Upper lobe of left lung (tissue), 6 donors: ENCODE data around the gene CNTNAP2. TPM values are rescaled to one million over a fixed set of nuclear protein-coding genes. Genes with fewer than 3 reads are reported as not detected.

Source experiments
- ATAC-seq, 2 donors: fragments of 200-7000 bp; cut with Tn5 transposase; one replicate each; pipeline ENCODE4 v1.9.1; 2022; ENCODE audit warnings: mild to moderate bottlenecking in 2 of 2, moderate library complexity in 2 of 2; ENCODE audit not compliant: low FRiP score in 2 of 2
- DNase-seq, 2 donors: peaks; one replicate each; pipeline ENCODE4 v3.0.0-alpha.2; 2019 to 2020
- H3K27ac ChIP-seq, 4 donors: fragments of 200-600 bp; sonication (generic); one replicate each; pipeline ENCODE4 v1.5.1; 2016 to 2019
- H3K27me3 ChIP-seq, 4 donors: fragments of 200-600 bp; sonication (generic); one replicate each; pipeline ENCODE4 v1.5.1; 2017 to 2019
- H3K36me3 ChIP-seq, 4 donors: fragments of 200-600 bp; sonication (generic); one replicate each; pipeline ENCODE4 v1.5.1; 2016 to 2019
- H3K4me1 ChIP-seq, 4 donors: fragments of 200-600 bp; sonication (generic); one replicate each; pipeline ENCODE4 v1.5.1; 2018 to 2019
- H3K4me3 ChIP-seq, 4 donors: fragments of 200-600 bp; sonication (generic); one replicate each; pipeline ENCODE4 v1.5.1; 2017 to 2019; ENCODE audit warnings: mild to moderate bottlenecking in 2 of 4, moderate library complexity in 1 of 4
- H3K9me3 ChIP-seq, 4 donors: fragments of 200-600 bp; sonication (generic); one replicate each; pipeline ENCODE4 v1.5.1; 2018 to 2019
- EP300 ChIP-seq, 4 donors: sonication (generic); formaldehyde crosslinking; IDR thresholded peaks; one replicate each; pipeline ENCODE4 v1.5.1; 2017; ENCODE audit warnings: antibody characterized with exemption in 4 of 4, control low read depth in 2 of 4
- POLR2A ChIP-seq, 4 donors: fragments of 450-650 bp; IDR thresholded peaks; one replicate each; pipeline ENCODE4 v1.5.1; 2016 to 2017; ENCODE audit warnings: antibody characterized with exemption in 4 of 4, mild to moderate bottlenecking in 2 of 4
- POLR2AphosphoS5 ChIP-seq, 2 donors: sonication (generic); formaldehyde crosslinking; IDR thresholded peaks; one replicate each; pipeline ENCODE4 v1.5.1; 2017; ENCODE audit warnings: antibody characterized with exemption in 2 of 2
- WGBS, 2 donors: methylation state at CpG; one replicate each; pipeline ENCODE4 v1.1.5; 2017 to 2018; 5-methylcytosine and 5-hydroxymethylcytosine counted together
- total RNA-seq, 6 donors: library from RNA; depleted of rRNA in 4 of 6; stranded (reverse); fragments of >200 nt in 4 of 6; gene quantifications; one replicate each; pipeline versions ENCODE4 v1.1.0 to v1.2.1, GENCODE V29; 2016 to 2021
- TF ChIP-seq, protein P1 (sequence below), 6 experiments: fragments of 450-650 bp in 4 of 6; fragments of 200-600 bp in 2 of 6; sonication (generic) in 2 of 6; IDR thresholded peaks; one replicate each; pipeline ENCODE4 v1.5.1; 2016 to 2019; ENCODE audit warnings: antibody characterized with exemption in 6 of 6
- donor health status: DM: no; HTN: no; CAD: no; lungs with moderate emphysema.
- donor health status: DM: no; HTN: yes; CAD: no; lungs with severe emphysema.

Gene CNTNAP2
- total RNA-seq, 6 donors from 2014 or later = 0.06 to 1.0 (median 0.37) TPM

DNA sequence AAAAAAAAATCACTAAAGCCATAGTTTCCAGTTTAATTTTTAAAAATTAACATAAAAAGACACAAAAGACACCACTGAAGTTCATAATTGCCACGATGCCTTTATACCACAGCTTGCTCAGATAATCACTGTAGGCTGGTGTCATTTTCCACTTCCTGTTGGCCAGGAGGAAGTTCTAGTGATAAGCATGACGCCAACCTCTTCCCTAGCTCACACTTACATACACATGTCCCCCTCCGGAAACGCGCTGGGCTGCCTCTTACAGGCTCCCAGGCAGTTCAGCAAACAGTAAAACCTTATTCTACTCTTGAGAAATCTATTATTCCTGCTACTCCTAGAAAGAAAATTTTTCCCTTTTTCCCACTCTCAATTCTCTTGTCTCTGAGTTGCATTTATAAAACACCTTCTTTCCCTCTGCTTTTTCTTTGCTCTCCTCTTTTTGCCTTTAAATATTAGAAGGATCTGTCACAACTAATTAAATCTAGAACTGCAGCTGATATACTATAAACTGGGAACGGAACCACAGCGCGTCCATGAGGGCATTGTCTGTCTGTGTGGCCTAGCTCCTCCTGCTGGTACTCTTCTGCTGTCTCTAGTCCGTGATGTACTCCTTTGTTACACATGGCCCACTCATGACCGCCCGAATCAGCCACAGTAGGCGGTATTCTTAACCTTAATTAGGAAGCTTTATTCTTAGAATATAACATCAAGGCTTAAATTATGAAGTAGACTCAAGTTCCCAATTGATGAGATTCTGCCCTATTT lies 664.9 kb downstream of the CNTNAP2 start:
- 78 to 81% methylated on average over 12 of the region's 12 CpGs for WGBS, 2 donors
- Histone ChIP-seq H3K27ac (no peak overlapping the region), H3K4me1 (no peaks in the 10 kb centered on the region), H3K27me3 (no peaks in the 10 kb centered on the region), H3K4me3 (no peak overlapping the region), H3K36me3 (no peaks in the 10 kb centered on the region), H3K9me3 (no peaks in the 10 kb centered on the region)
- ATAC-seq = no peak
- no peak for DNase-seq
- TF ChIP-seq EP300 (IDR thresholded peaks at IDR 0.05) (no peak), POLR2AphosphoS5 (IDR thresholded peaks at IDR 0.05) (no peak), POLR2A (IDR thresholded peaks at IDR 0.05) (no peak)
- TF ChIP-seq, protein P1, sequence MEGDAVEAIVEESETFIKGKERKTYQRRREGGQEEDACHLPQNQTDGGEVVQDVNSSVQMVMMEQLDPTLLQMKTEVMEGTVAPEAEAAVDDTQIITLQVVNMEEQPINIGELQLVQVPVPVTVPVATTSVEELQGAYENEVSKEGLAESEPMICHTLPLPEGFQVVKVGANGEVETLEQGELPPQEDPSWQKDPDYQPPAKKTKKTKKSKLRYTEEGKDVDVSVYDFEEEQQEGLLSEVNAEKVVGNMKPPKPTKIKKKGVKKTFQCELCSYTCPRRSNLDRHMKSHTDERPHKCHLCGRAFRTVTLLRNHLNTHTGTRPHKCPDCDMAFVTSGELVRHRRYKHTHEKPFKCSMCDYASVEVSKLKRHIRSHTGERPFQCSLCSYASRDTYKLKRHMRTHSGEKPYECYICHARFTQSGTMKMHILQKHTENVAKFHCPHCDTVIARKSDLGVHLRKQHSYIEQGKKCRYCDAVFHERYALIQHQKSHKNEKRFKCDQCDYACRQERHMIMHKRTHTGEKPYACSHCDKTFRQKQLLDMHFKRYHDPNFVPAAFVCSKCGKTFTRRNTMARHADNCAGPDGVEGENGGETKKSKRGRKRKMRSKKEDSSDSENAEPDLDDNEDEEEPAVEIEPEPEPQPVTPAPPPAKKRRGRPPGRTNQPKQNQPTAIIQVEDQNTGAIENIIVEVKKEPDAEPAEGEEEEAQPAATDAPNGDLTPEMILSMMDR (IDR thresholded peaks at IDR 0.05) = no peak

DNA sequence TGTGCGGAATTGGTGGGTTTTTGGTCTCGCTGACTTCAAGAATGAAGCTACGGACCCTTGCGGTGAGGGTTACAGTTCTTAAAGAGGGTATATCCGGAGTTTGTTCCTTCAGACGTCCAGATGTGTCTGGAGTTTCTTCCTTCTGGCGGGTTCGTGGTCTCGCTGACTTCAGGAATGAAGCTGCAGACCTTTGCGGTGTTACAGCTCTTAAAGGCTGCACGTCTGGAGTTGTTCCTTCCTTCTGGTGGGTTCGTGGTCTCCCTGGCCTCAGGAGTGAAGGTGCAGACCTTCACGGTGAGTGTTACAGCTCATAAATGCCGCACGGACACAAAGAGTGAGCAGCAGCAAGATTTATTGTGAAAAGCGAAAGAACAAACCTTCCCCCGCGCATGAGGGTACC lies 670.7 kb downstream of the CNTNAP2 start:
- ATAC-seq (no peak), DNase-seq (no peak)
- Histone ChIP-seq H3K4me3 (no peak overlapping the region), H3K27me3 (no peaks in the 10 kb centered on the region), H3K27ac (no peak overlapping the region), H3K36me3 (no peaks in the 10 kb centered on the region), H3K9me3 (no peaks in the 10 kb centered on the region), H3K4me1 (no peaks in the 10 kb centered on the region)
- no peak for TF ChIP-seq POLR2AphosphoS5 (IDR thresholded peaks at IDR 0.05)
- TF ChIP-seq, protein P1 (IDR thresholded peaks at IDR 0.05) = no peak
- no peak for TF ChIP-seq EP300 (IDR thresholded peaks at IDR 0.05)
- no peak for TF ChIP-seq POLR2A (IDR thresholded peaks at IDR 0.05)
- WGBS, 2 donors = 81 to 90% methylated on average over 18 of the region's 18 CpGs

DNA sequence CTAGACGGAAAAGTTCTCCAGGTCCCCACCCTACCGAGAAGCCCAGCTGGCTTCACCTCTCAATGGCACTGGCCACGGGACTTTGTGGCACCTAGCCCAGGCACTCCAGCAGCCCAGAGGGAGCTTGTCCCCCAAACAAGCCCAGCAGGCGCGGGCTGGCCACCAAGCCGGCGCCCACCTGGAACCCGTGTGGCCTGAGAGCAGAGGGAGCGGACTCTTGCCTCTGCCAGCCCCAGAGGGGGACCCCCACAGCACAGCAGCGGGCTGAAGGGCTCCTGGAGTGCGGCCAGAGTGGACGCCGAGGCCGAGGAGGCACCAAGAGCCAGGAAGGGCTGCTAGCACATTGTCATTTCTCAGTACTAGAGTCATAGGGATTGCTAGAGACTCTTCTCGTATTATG lies 671.4 kb downstream of the CNTNAP2 start:
- H3K36me3 ChIP-seq = no peaks in the 10 kb centered on the region
- H3K27ac ChIP-seq = no peak overlapping the region
- no peaks in the 10 kb centered on the region for H3K4me1 ChIP-seq
- 87 to 94% methylated on average over 7 to 14 of the region's 15 CpGs for whole genome bisulfite sequencing, 2 donors
- H3K27me3 ChIP-seq = no peaks in the 10 kb centered on the region
- H3K9me3 ChIP-seq = no peaks in the 10 kb centered on the region
- H3K4me3 ChIP-seq = no peak overlapping the region
- TF ChIP-seq, protein P1 (IDR thresholded peaks at IDR 0.05) = no peak
- TF ChIP-seq EP300 (IDR thresholded peaks at IDR 0.05) = no peak
- TF ChIP-seq POLR2A (IDR thresholded peaks at IDR 0.05) = no peak
- no peak for TF ChIP-seq POLR2AphosphoS5 (IDR thresholded peaks at IDR 0.05)
- DNase-seq (peak in 1 of 2 donors; percentile 75), ATAC-seq (no peak)

DNA sequence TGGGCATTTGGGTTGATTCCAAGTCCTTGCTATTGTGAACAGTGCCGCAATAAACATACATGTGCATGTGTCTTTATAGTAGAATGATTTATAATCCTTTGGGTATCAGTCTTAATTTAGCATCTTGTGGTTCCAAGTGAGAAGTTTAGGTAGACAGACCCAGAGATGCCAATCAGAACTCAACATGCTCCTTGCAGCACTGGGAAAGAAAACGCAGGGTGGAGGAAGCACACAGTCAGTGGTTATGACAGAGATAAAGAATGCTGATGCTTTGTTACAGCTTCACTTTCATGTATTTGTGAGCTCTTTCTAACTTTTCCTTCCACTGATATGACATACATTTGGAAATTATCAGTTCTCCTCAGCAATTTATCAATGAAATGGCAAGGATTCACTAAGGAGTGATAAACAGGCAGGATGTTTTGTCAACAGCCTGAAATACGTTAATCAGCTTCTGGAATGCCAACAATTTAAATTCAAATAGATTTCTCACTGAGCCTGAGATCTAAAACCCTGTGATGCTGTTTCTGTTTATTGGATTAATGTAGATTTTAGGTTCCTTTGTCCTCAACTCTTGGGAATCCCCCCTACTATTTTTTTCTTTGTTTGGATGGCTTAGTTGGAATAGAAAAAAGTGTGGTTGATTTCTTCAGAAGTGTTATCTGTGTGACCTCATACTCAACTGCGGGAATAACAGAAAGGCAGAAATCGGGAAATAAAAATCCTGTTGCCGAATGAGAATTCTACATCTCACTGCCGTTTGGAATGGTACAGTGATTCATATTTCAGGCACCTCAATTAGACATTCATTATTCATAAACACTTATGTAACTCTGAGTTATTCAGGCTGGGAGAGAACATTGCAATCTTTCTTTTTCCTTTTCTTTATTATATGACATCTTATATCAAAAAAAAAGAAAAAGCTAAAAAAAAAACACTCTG lies 675.0 kb downstream of the CNTNAP2 start:
- no peak for ATAC-seq
- Histone ChIP-seq H3K27ac (no peak overlapping the region), H3K4me3 (no peak overlapping the region), H3K36me3 (no peaks in the 10 kb centered on the region), H3K9me3 (no peaks in the 10 kb centered on the region), H3K27me3 (no peaks in the 10 kb centered on the region), H3K4me1 (no peaks in the 10 kb centered on the region)
- TF ChIP-seq POLR2AphosphoS5 (IDR thresholded peaks at IDR 0.05) = no peak
- TF ChIP-seq, protein P1 (IDR thresholded peaks at IDR 0.05) = no peak
- no peak for TF ChIP-seq POLR2A (IDR thresholded peaks at IDR 0.05)
- no peak for TF ChIP-seq EP300 (IDR thresholded peaks at IDR 0.05)
- 45 to 49% methylated on average over 7 of the region's 7 CpGs for WGBS, 2 donors
- no peak for DNase-seq
